K562 (cell line): ENCODE results near the gene PDZRN3. TPM values are rescaled to one million over a fixed set of nuclear protein-coding genes. Genes with fewer than 3 reads are reported as not detected.

Experiments used
- ATAC-seq: fragments of 200-7000 bp; cut with Tn5 transposase; 3 replicates; pipeline ENCODE4 v1.9.1; 2020; ENCODE audit warnings: moderate library complexity
- BruUV-seq: library from RNA; stranded (reverse); fragments of 400-500 nt; replicated peaks from 2 replicates; lab custom pipeline; 2021; lab: Mats Ljungman, UMichigan
- CTCF ChIA-PET: fragments of 300-600 bp; formaldehyde crosslinking; extraction: SDS; loops from one replicate; lab custom pipeline; 2021; ENCODE audit warnings: low intra/inter-chr PET ratio; lab: Yijun Ruan, JAX
- POLR2A ChIA-PET: fragments of 300-600, 350-650 bp; sonication (Branson Sonifier 250); formaldehyde crosslinking; extraction: SDS; loops from one replicate; lab custom pipeline; 2021; ENCODE audit warnings: antibody characterized with exemption, inconsistent platforms; lab: Yijun Ruan, JAX
- DNase-seq, 4 experiments: peaks; one replicate each; pipeline versions ENCODE4 v3.0.0 to v3.0.0-alpha.2; 2011 to 2018; ENCODE audit warnings: low spot score in 3 of 4, mixed read lengths in 3 of 4; ENCODE audit errors: extremely low read depth in 1 of 4
- FAIRE-seq: peaks from 2 replicates; lab custom pipeline; 2011; peaks lifted over from hg19 to GRCh38; lab: Jason Lieb, UNC
- H2AFZ ChIP-seq: 2 replicates; pipeline ENCODE4 v1.6.0; 2011; ENCODE audit warnings: low read depth, low read length, control low read depth, inconsistent platforms
- H3K27ac ChIP-seq: fragments of 200-600 bp; 3 replicates; pipeline ENCODE4 v1.8.0; 2011; ENCODE audit warnings: low read depth, mild to moderate bottlenecking, control low read depth, inconsistent platforms, low read length, moderate library complexity, mixed read lengths; ENCODE audit errors: extremely low read depth
- H3K27me3 ChIP-seq, 2 experiments: fragments of 300-600 bp in 1 of 2; 2 replicates in 1 of 2; 3 replicates in 1 of 2; pipeline versions ENCODE4 v1.6.0 to v1.8.0; 2011; ENCODE audit warnings: inconsistent platforms in 2 of 2, low read length in 2 of 2, mild to moderate bottlenecking in 1 of 2, mixed read lengths in 1 of 2, moderate library complexity in 1 of 2; ENCODE audit not compliant: control insufficient read depth in 2 of 2, insufficient read depth in 2 of 2
- H3K36me3 ChIP-seq: fragments of 300-600 bp; 3 replicates; pipeline ENCODE4 v1.8.0; 2011; ENCODE audit warnings: mild to moderate bottlenecking, low read length, inconsistent platforms; ENCODE audit not compliant: control insufficient read depth, insufficient read depth
- H3K4me1 ChIP-seq, 2 experiments: fragments of 200-600 bp in 1 of 2; replicated peaks in 1 of 2; 2 replicates in 1 of 2; 3 replicates in 1 of 2; pipeline versions ENCODE4 v1.5.1 to v1.8.0; 2011; ENCODE audit warnings: inconsistent platforms in 2 of 2, low read length in 2 of 2, mild to moderate bottlenecking in 1 of 2, mixed read lengths in 1 of 2, moderate library complexity in 1 of 2; ENCODE audit not compliant: control insufficient read depth in 2 of 2, insufficient read depth in 2 of 2
- H3K4me2 ChIP-seq: 2 replicates; pipeline ENCODE4 v1.6.1; 2011; ENCODE audit warnings: low read length, control low read depth, inconsistent platforms, mixed read lengths; ENCODE audit not compliant: insufficient read depth
- H3K4me3 ChIP-seq: fragments of 200-600 bp; sonication (generic), shearing (Covaris generic); 2 replicates; pipeline ENCODE4 v1.5.1; 2016; ENCODE audit warnings: control low read depth, inconsistent platforms
- H3K79me2 ChIP-seq: fragments of 200-600 bp; 3 replicates; pipeline ENCODE4 v1.8.0; 2011; ENCODE audit warnings: low read length, inconsistent platforms; ENCODE audit not compliant: control insufficient read depth, insufficient read depth
- H3K9ac ChIP-seq, 2 experiments: 2 replicates each; pipeline versions ENCODE4 v1.6.0 to v1.6.1; 2011; ENCODE audit warnings: low read depth in 2 of 2, low read length in 2 of 2, control low read depth in 1 of 2, inconsistent platforms in 1 of 2, mild to moderate bottlenecking in 1 of 2, mixed read lengths in 1 of 2; ENCODE audit not compliant: insufficient read depth in 1 of 2
- H3K9me1 ChIP-seq: one replicate; pipeline ENCODE4 v1.6.0; 2011; ENCODE audit warnings: inconsistent platforms, mild to moderate bottlenecking, low read length, moderate library complexity; ENCODE audit not compliant: control insufficient read depth, insufficient read depth
- H3K9me3 ChIP-seq: replicated peaks from 2 replicates; pipeline ENCODE4 v1.5.1; 2011; ENCODE audit warnings: low read depth, low read length, inconsistent platforms; ENCODE audit not compliant: control insufficient read depth, insufficient read depth
- H4K20me1 ChIP-seq: replicated peaks from 2 replicates; pipeline ENCODE4 v1.6.1; 2011; ENCODE audit warnings: low read length, inconsistent platforms, mixed read lengths; ENCODE audit not compliant: control insufficient read depth, insufficient read depth
- DMBX1 ChIP-seq: fragments of 250-450 bp; sonication (Bioruptor Pico); IDR thresholded peaks from 2 replicates; pipeline ENCODE4 v1.8.0; 2022; ENCODE audit warnings: inconsistent platforms, mild to moderate bottlenecking, moderate library complexity, borderline replicate concordance
- EWSR1 ChIP-seq: fragments of 450-650 bp; IDR thresholded peaks from 2 replicates; pipeline ENCODE4 v1.6.1; 2018; ENCODE audit warnings: borderline replicate concordance, mild to moderate bottlenecking, low read depth, moderate library complexity; ENCODE audit not compliant: partially characterized antibody
- MAFK ChIP-seq: IDR thresholded peaks from 2 replicates; pipeline ENCODE4 v1.6.1; 2011; ENCODE audit warnings: low read length, improper control_type of control experiment
- SMAD3 ChIP-seq: fragments of 450-650 bp; formaldehyde crosslinking; conservative IDR thresholded peaks from 2 replicates; pipeline ENCODE4 v1.4.0; 2020; ENCODE audit warnings: mild to moderate bottlenecking
- ZBTB7A ChIP-seq: IDR thresholded peaks from 2 replicates; pipeline ENCODE4 v1.6.1; 2011; ENCODE audit warnings: low read depth, mild to moderate bottlenecking, low read length, moderate library complexity, borderline replicate concordance; ENCODE audit not compliant: control insufficient read depth
- ZNF212 ChIP-seq: fragments of 450-650 bp; formaldehyde crosslinking; IDR thresholded peaks from 2 replicates; pipeline ENCODE4 v1.4.0; 2020; ENCODE audit warnings: mild to moderate bottlenecking
- ZNF318 ChIP-seq, 2 experiments: fragments of 450-650 bp; IDR thresholded peaks; 2 replicates each; pipeline ENCODE4 v1.6.1; 2016; ENCODE audit warnings: mild to moderate bottlenecking in 2 of 2, borderline replicate concordance in 1 of 2, low read depth in 1 of 2, moderate library complexity in 1 of 2
- ZNF830 ChIP-seq: fragments of 250-450 bp; sonication (Bioruptor Pico); IDR thresholded peaks from 2 replicates; pipeline ENCODE4 v1.5.0; 2021; ENCODE audit warnings: mild to moderate bottlenecking
- WGBS: fragments of 100-300 bp; shearing (Covaris generic); methylation state at CpG from one replicate; pipeline ENCODE4 v1.1.6; 2016; ENCODE audit warnings: low coverage, mixed read lengths; ENCODE audit not compliant: insufficient coverage; ENCODE audit errors: missing lambda C conversion rate; 5-methylcytosine and 5-hydroxymethylcytosine counted together
- in situ Hi-C: fragments of 300-500 bp; cut with MboI; formaldehyde crosslinking; loops from 4 replicates; pipeline ENCODE4 v1.15.0; 2018; ENCODE audit warnings: inconsistent platforms, mixed read lengths
- intact Hi-C: fragments of 100-400 bp; cut with micrococcal nuclease; formaldehyde crosslinking; loops from 2 replicates; pipeline ENCODE4 v1.14.2; 2022
- polyA plus RNA-seq, 8 experiments: library from polyadenylated mRNA; depleted of rRNA in 4 of 8; stranded (reverse) in 5 of 8; unstranded in 3 of 8; fragments of >200 nt; fragmentation: Nextera tagmentation in 2 of 8; fragmentation: Illumina TruSeq in 1 of 8; extraction: Ambion mirVana in 2 of 8; extraction: Trizol in 1 of 8; gene quantifications; 2 replicates each; pipeline versions ENCODE4 v1.2.1 to v1.2.3, GENCODE V29; 2011 to 2014; ENCODE audit warnings: inconsistent platforms in 1 of 8, missing spikeins in 1 of 8
- total RNA-seq, 7 experiments: library from RNA; depleted of rRNA in 6 of 7; stranded (reverse); fragments of >200 nt in 6 of 7; fragmentation: Illumina TruSeq in 2 of 7; extraction: Trizol in 2 of 7; gene quantifications; 2 replicates each; pipeline versions ENCODE4 v1.2.1 to v1.2.3, GENCODE V29; 2011 to 2021; ENCODE audit warnings: low replicate concordance in 1 of 7
- TF ChIP-seq, protein P1 (sequence below): fragments of 250-450 bp; sonication (Bioruptor Pico); IDR thresholded peaks from 2 replicates; pipeline ENCODE4 v1.8.0; 2021; ENCODE audit warnings: mild to moderate bottlenecking, moderate library complexity
- TF ChIP-seq, protein P2 (sequence below): fragments of 250-450 bp; sonication (Bioruptor Pico); IDR thresholded peaks from 2 replicates; pipeline ENCODE4 v1.8.0; 2021; ENCODE audit warnings: moderate library complexity, mild to moderate bottlenecking, inconsistent platforms

PDZRN3 gene
- total and polyA plus RNA-seq, 9 of the 15 experiments (the other 6 are each of a cell fraction or from before 2014, with no cell fraction given): 0.16 TPM; not detected in 8

DNA sequence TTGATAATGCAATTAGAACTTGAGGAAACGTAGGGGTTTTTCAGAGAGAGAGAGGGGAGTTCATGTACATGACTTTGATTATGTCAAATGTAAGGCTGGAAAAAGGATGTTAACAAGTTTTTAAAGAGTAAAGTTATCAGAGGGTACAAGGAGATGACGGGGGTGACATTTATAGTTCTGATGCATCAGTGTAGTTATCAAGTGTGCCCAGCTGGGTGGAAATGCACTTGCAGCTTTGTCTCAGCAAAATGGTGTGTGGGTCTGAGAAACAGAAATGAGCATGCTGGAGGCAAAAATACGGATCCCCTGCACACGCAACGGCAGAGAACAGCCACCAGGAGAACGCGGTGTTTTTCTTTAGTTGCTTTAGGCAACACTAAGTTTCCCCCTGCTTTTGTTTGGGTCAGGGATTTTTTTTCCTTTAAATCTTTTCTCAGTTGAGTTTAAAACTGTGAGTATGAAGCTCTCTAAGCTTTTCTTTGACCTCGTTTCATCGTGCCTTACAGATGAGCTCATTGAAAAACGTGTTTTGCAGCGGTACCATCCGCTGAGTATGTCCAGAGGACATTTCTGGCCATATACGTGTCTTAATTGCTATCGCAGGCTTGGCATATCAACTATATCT is 205.4 kb downstream of the PDZRN3 start:
- Histone ChIP-seq H3K9me3 (no peaks in the 10 kb centered on the region), H3K36me3 (no peaks in the 10 kb centered on the region), H3K27me3 (no peaks in the 10 kb centered on the region), H3K9me1 (no peaks in the 10 kb centered on the region), H3K4me2 (no peak overlapping the region), H2AFZ (no peak overlapping the region), H4K20me1 (no peaks in the 10 kb centered on the region), H3K4me3 (no peak overlapping the region), H3K9ac (no peak overlapping the region), H3K4me1 (no peaks in the 10 kb centered on the region), H3K79me2 (no peaks in the 10 kb centered on the region), H3K27ac (no peak overlapping the region)
- no TSS peak for BruUV-seq
- ATAC-seq (no peak), FAIRE-seq (no peak), DNase-seq (no peak)
- WGBS: 0% methylated on average over 11 of the region's 14 CpGs
- POLR2A ChIA-PET: no interaction called here
- intact Hi-C loops (no loop called here), in situ Hi-C loops (no loop called here)
- CTCF ChIA-PET: no interaction called here
- TF ChIP-seq ZNF318 (IDR thresholded peaks at IDR 0.05; ENCODE audit: borderline replicate concordance in 1 of 2, low read depth in 1 of 2) (no peak), ZNF830 (CRISPR knock-in tag) (no peak), ZBTB7A (no peak), MAFK (no peak), ZNF212 (CRISPR knock-in tag) (no peak), DMBX1 (CRISPR knock-in tag) (no peak), SMAD3 (CRISPR knock-in tag) (no peak), EWSR1 (no peak)
- TF ChIP-seq, protein P1, sequence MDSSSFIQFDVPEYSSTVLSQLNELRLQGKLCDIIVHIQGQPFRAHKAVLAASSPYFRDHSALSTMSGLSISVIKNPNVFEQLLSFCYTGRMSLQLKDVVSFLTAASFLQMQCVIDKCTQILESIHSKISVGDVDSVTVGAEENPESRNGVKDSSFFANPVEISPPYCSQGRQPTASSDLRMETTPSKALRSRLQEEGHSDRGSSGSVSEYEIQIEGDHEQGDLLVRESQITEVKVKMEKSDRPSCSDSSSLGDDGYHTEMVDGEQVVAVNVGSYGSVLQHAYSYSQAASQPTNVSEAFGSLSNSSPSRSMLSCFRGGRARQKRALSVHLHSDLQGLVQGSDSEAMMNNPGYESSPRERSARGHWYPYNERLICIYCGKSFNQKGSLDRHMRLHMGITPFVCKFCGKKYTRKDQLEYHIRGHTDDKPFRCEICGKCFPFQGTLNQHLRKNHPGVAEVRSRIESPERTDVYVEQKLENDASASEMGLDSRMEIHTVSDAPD (CRISPR knock-in tag): no peak
- TF ChIP-seq, protein P2, sequence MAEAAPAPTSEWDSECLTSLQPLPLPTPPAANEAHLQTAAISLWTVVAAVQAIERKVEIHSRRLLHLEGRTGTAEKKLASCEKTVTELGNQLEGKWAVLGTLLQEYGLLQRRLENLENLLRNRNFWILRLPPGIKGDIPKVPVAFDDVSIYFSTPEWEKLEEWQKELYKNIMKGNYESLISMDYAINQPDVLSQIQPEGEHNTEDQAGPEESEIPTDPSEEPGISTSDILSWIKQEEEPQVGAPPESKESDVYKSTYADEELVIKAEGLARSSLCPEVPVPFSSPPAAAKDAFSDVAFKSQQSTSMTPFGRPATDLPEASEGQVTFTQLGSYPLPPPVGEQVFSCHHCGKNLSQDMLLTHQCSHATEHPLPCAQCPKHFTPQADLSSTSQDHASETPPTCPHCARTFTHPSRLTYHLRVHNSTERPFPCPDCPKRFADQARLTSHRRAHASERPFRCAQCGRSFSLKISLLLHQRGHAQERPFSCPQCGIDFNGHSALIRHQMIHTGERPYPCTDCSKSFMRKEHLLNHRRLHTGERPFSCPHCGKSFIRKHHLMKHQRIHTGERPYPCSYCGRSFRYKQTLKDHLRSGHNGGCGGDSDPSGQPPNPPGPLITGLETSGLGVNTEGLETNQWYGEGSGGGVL (CRISPR knock-in tag): no peak
